Ishikawa (cell line): ENCODE results near the gene SLC7A7.

Experiments used
- CEBPB ChIP-seq: IDR thresholded peaks from 2 replicates; pipeline ENCODE4 v1.6.1; 2012
- CREB1 ChIP-seq: IDR thresholded peaks from 2 replicates; pipeline ENCODE4 v1.6.1; 2012; ENCODE audit warnings: low read depth
- EP300 ChIP-seq: IDR thresholded peaks from 2 replicates; pipeline ENCODE4 v1.6.1; 2012; ENCODE audit warnings: borderline replicate concordance
- MAX ChIP-seq: IDR thresholded peaks from 2 replicates; pipeline ENCODE4 v1.6.1; 2012
- RAD21 ChIP-seq: IDR thresholded peaks from 2 replicates; pipeline ENCODE4 v1.6.1; 2012; ENCODE audit warnings: low read depth
- TEAD4 ChIP-seq: IDR thresholded peaks from 2 replicates; pipeline ENCODE4 v1.6.1; 2012
- YY1 ChIP-seq: IDR thresholded peaks from 2 replicates; pipeline ENCODE4 v1.6.1; 2012; ENCODE audit warnings: low read depth
- ZBTB7A ChIP-seq: IDR thresholded peaks from 2 replicates; pipeline ENCODE4 v1.6.1; 2012; ENCODE audit warnings: low read depth
- TF ChIP-seq, protein P1 (sequence below): IDR thresholded peaks from 2 replicates; pipeline ENCODE4 v1.6.1; 2012; ENCODE audit warnings: low read depth, mild to moderate bottlenecking

GRCh38 chr14:22847661-22848341, 32.6 kb upstream of the SLC7A7 start:
- TF ChIP-seq, protein P1, sequence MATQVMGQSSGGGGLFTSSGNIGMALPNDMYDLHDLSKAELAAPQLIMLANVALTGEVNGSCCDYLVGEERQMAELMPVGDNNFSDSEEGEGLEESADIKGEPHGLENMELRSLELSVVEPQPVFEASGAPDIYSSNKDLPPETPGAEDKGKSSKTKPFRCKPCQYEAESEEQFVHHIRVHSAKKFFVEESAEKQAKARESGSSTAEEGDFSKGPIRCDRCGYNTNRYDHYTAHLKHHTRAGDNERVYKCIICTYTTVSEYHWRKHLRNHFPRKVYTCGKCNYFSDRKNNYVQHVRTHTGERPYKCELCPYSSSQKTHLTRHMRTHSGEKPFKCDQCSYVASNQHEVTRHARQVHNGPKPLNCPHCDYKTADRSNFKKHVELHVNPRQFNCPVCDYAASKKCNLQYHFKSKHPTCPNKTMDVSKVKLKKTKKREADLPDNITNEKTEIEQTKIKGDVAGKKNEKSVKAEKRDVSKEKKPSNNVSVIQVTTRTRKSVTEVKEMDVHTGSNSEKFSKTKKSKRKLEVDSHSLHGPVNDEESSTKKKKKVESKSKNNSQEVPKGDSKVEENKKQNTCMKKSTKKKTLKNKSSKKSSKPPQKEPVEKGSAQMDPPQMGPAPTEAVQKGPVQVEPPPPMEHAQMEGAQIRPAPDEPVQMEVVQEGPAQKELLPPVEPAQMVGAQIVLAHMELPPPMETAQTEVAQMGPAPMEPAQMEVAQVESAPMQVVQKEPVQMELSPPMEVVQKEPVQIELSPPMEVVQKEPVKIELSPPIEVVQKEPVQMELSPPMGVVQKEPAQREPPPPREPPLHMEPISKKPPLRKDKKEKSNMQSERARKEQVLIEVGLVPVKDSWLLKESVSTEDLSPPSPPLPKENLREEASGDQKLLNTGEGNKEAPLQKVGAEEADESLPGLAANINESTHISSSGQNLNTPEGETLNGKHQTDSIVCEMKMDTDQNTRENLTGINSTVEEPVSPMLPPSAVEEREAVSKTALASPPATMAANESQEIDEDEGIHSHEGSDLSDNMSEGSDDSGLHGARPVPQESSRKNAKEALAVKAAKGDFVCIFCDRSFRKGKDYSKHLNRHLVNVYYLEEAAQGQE = no peak
- TF ChIP-seq YY1 (no peak), CEBPB (no peak), RAD21 (no peak), ZBTB7A (no peak), TEAD4 (no peak), EP300 (no peak), CREB1 (no peak), MAX (no peak)
